Cardiac muscle cell (in vitro differentiated cells and primary cell): ENCODE results near the gene TMEM9. TPM values are rescaled to one million over a fixed set of nuclear protein-coding genes. Genes with fewer than 3 reads are reported as not detected.

Source experiments
- DNase-seq, 2 donors: peaks; one replicate each; pipeline versions ENCODE4 v3.0.0 to v3.0.0-alpha.2; 2010 to 2017; ENCODE audit warnings: low read depth in 1 of 2, low spot score in 1 of 2
- H3K27ac ChIP-seq: fragments of 200-600 bp; sonication (generic); 2 replicates; pipeline ENCODE4 v1.5.1; 2016
- H3K27me3 ChIP-seq: fragments of 200-600 bp; sonication (generic); 2 replicates; pipeline ENCODE4 v1.6.0; 2016; ENCODE audit warnings: control low read depth
- H3K36me3 ChIP-seq: fragments of 200-600 bp; sonication (generic); 2 replicates; pipeline ENCODE4 v1.5.1; 2016; ENCODE audit warnings: control low read depth
- H3K4me1 ChIP-seq: fragments of 200-600 bp; sonication (generic); 2 replicates; pipeline ENCODE4 v1.8.1; 2017; ENCODE audit warnings: low read depth, mild to moderate bottlenecking, mixed run types
- H3K4me3 ChIP-seq: fragments of 200-600 bp; sonication (generic); 2 replicates; pipeline ENCODE4 v1.5.1; 2016; ENCODE audit warnings: mild to moderate bottlenecking
- H3K9me3 ChIP-seq: fragments of 200-600 bp; sonication (generic); 2 replicates; pipeline ENCODE4 v1.5.1; 2017; ENCODE audit warnings: low read depth, mild to moderate bottlenecking, control low read depth
- CTCF ChIP-seq: IDR thresholded peaks from 2 replicates; pipeline ENCODE4 v1.5.1; 2012; ENCODE audit warnings: low read depth, mild to moderate bottlenecking, low read length
- polyA plus RNA-seq: library from polyadenylated mRNA; unstranded; fragments of >200 nt; fragmentation: Nextera tagmentation; extraction: Ambion mirVana; gene quantifications from 2 replicates; pipeline ENCODE4 v1.2.1, GENCODE V29; 2016
- total RNA-seq: library from RNA; depleted of rRNA; stranded (reverse); fragments of >200 nt; gene quantifications from 2 replicates; pipeline ENCODE4 v1.2.3, GENCODE V29; 2016

TMEM9 gene
- total and polyA plus RNA-seq, 2 experiments from 2014 or later: 171 to 215 TPM

GRCh38 chr1:201185123-201185453 is 30.8 kb upstream of the TMEM9 start:
- no peaks in the 10 kb centered on the region for H3K9me3 ChIP-seq
- H3K27me3 ChIP-seq: peaks cover 41% of the 10 kb centered on the region
- TF ChIP-seq CTCF: no peak
- no peak for DNase-seq
- peaks cover 12% of the 10 kb centered on the region for H3K4me1 ChIP-seq
- no peak overlapping the region for H3K4me3 ChIP-seq
- no peak overlapping the region for H3K27ac ChIP-seq
- H3K36me3 ChIP-seq: no peaks in the 10 kb centered on the region

- Histone ChIP-seq H3K27me3 (peaks cover 42% of the 10 kb centered on the region), H3K4me3 (no peak overlapping the region), H3K36me3 (no peaks in the 10 kb centered on the region), H3K4me1 (peaks cover 12% of the 10 kb centered on the region), H3K27ac (no peak overlapping the region), H3K9me3 (no peaks in the 10 kb centered on the region)
- DNase-seq: peak; percentile 81 to 83
- TF ChIP-seq CTCF: peak; percentile 81
These were observed 30.2 kb upstream of the TMEM9 start for GRCh38 chr1:201184307-201185122.

- peaks cover 12% of the 10 kb centered on the region for H3K4me1 ChIP-seq
- H3K9me3 ChIP-seq: no peaks in the 10 kb centered on the region
- H3K36me3 ChIP-seq: no peaks in the 10 kb centered on the region
- no peak overlapping the region for H3K27ac ChIP-seq
- H3K27me3 ChIP-seq: peaks cover 37% of the 10 kb centered on the region
- no peak for DNase-seq
- no peak for TF ChIP-seq CTCF
- H3K4me3 ChIP-seq: no peak overlapping the region
These were observed 29.5 kb upstream of the TMEM9 start for GRCh38 chr1:201183753-201184152.

- Histone ChIP-seq H3K4me1 (peaks cover 12% of the 10 kb centered on the region), H3K27ac (no peak overlapping the region), H3K27me3 (peaks cover 37% of the 10 kb centered on the region), H3K9me3 (no peaks in the 10 kb centered on the region), H3K4me3 (no peak overlapping the region), H3K36me3 (no peaks in the 10 kb centered on the region)
- DNase-seq: no peak
- no peak for TF ChIP-seq CTCF
These were observed 28.9 kb upstream of the TMEM9 start for GRCh38 chr1:201183209-201183608.

GRCh38 chr1:201181726-201182125 is 27.5 kb upstream of the TMEM9 start:
- peaks cover 12% of the 10 kb centered on the region for H3K4me1 ChIP-seq
- no peak for DNase-seq
- no peak for TF ChIP-seq CTCF
- no peak overlapping the region for H3K4me3 ChIP-seq
- H3K36me3 ChIP-seq: no peaks in the 10 kb centered on the region
- peaks cover 24% of the 10 kb centered on the region for H3K27me3 ChIP-seq
- H3K27ac ChIP-seq: no peak overlapping the region
- no peaks in the 10 kb centered on the region for H3K9me3 ChIP-seq
